Type B pancreatic cell (in vitro differentiated cells): Measurements from ENCODE around the gene SEC16A. TPM values are rescaled to one million over a fixed set of nuclear protein-coding genes. Genes with fewer than 3 reads are reported as not detected.

Source experiments
- DNase-seq: peaks from one replicate; pipeline ENCODE4 v3.0.0; 2021; ENCODE audit warnings: mixed read lengths; ENCODE audit not compliant: unreplicated experiment; ENCODE audit errors: extremely low spot score
- H3K27ac Mint-ChIP-seq: 2 replicates; pipeline ENCODE4 v1.8.0; 2021; ENCODE audit warnings: mild to moderate bottlenecking, mixed read lengths
- H3K27me3 Mint-ChIP-seq: 2 replicates; pipeline ENCODE4 v1.8.0; 2021; ENCODE audit warnings: mixed read lengths
- H3K36me3 Mint-ChIP-seq: 2 replicates; pipeline ENCODE4 v1.8.0; 2021; ENCODE audit warnings: mixed read lengths
- H3K4me1 Mint-ChIP-seq: one replicate; pipeline ENCODE4 v1.8.0; 2021; ENCODE audit warnings: mixed read lengths; ENCODE audit not compliant: unreplicated experiment
- H3K4me3 Mint-ChIP-seq: 2 replicates; pipeline ENCODE4 v1.8.0; 2021; ENCODE audit warnings: mild to moderate bottlenecking, mixed read lengths
- H3K9me3 Mint-ChIP-seq: 2 replicates; pipeline ENCODE4 v1.8.0; 2021; ENCODE audit warnings: mixed read lengths
- total RNA-seq: library from RNA; stranded (reverse); gene quantifications from 2 replicates; pipeline ENCODE4 v1.2.1, GENCODE V29; 2021; ENCODE audit warnings: low replicate concordance
- TF ChIP-seq, protein P1 (sequence below): fragments of 200-600 bp; sonication (generic); conservative IDR thresholded peaks from 2 replicates; pipeline ENCODE4 v1.5.0; 2021; ENCODE audit warnings: antibody characterized with exemption, mild to moderate bottlenecking

The SEC16A gene
- total RNA-seq, 1 donor from 2014 or later = 74.6 TPM

DNA sequence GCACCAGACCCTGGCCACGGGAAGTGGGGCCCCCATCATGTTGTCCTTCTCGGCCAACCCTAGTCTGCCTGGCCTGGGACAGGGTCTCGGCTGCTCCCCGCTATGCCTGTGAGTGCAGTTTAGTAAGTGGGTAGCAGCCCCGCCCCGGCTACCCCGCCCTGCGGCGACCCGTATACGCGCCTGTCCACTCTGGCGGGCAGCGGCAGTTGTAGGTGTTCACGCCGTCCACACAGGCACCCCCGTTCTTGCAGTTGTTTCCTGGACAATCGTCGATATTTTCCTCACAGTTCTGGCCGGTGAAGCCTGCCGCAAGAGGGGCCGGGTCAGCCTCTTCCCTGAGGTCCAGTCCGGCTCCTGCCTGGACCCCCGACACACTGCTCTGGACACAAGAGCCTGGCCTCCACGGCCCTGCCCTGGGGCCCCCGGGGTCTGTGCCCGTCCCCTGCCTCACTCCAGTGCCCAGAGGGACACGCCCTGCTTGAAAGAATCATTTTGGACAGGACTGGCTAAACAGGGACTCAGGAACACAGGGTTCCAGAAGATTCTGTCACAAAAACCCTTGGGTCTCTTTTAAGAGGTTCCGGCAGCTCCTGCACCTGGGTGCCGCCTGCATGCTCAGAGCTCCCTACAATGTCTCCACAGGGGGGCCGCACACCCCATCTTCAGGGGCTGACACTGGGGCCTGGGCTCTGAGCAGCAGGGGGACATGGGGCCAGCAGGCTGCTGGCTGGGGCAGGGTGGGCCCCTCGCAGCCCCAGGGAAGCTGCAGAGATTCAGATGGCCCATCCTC, 36.6 kb upstream of the SEC16A start:
- no peak for DNase-seq
- no peak overlapping the region for H3K4me3 Mint-ChIP-seq
- no peaks in the 10 kb centered on the region for H3K4me1 Mint-ChIP-seq
- TF ChIP-seq, protein P1, sequence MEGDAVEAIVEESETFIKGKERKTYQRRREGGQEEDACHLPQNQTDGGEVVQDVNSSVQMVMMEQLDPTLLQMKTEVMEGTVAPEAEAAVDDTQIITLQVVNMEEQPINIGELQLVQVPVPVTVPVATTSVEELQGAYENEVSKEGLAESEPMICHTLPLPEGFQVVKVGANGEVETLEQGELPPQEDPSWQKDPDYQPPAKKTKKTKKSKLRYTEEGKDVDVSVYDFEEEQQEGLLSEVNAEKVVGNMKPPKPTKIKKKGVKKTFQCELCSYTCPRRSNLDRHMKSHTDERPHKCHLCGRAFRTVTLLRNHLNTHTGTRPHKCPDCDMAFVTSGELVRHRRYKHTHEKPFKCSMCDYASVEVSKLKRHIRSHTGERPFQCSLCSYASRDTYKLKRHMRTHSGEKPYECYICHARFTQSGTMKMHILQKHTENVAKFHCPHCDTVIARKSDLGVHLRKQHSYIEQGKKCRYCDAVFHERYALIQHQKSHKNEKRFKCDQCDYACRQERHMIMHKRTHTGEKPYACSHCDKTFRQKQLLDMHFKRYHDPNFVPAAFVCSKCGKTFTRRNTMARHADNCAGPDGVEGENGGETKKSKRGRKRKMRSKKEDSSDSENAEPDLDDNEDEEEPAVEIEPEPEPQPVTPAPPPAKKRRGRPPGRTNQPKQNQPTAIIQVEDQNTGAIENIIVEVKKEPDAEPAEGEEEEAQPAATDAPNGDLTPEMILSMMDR = no peak
- no peaks in the 10 kb centered on the region for H3K27me3 Mint-ChIP-seq
- H3K27ac Mint-ChIP-seq = no peak overlapping the region
- no peaks in the 10 kb centered on the region for H3K36me3 Mint-ChIP-seq
- no peaks in the 10 kb centered on the region for H3K9me3 Mint-ChIP-seq

DNA sequence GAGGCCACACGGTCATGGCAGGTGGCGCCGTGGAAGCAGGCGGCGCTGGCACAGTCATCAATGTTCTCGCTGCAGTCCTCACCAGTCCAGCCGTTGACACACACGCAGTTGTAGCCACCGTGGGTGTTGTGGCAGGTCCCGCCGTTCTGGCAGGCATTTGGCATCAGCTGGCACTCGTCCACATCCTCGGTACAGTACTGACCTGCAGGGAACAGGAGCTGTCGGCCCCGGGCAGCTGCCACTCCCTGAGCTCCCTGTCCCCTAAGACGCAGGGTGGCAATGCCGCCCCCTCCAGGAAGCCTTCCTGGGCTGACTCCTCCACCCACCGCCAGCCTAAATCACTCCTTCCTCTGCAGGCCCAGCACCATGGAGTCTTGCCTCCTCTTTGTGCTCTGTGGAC, 35.8 kb upstream of the SEC16A start:
- no peak overlapping the region for H3K4me3 Mint-ChIP-seq
- H3K27ac Mint-ChIP-seq = no peak overlapping the region
- no peaks in the 10 kb centered on the region for H3K36me3 Mint-ChIP-seq
- TF ChIP-seq, protein P1 = no peak
- no peaks in the 10 kb centered on the region for H3K9me3 Mint-ChIP-seq
- no peaks in the 10 kb centered on the region for H3K4me1 Mint-ChIP-seq
- no peak for DNase-seq
- H3K27me3 Mint-ChIP-seq = no peaks in the 10 kb centered on the region

DNA sequence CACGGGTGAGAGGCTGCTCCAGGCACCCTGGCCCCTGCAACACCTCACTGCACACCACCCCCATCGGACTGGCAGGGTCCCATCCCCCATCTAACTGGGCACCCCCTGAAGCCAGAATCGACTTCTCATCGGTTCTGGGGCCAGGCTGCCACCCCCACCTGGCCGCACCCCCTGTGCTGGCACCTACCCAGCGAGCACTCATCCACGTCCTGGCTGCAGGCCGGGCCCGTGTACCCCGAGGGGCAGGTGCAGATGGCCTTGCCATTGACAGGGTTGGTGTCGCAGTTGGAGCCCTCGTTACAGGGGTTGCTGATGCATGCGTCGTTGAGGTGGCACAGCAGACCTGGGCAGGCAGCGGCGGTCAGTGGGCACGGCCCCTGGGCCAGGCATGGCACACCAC, 35.1 kb upstream of the SEC16A start:
- Mint-ChIP-seq H3K27me3 (no peaks in the 10 kb centered on the region), H3K9me3 (no peaks in the 10 kb centered on the region), H3K27ac (no peak overlapping the region), H3K36me3 (no peaks in the 10 kb centered on the region), H3K4me1 (no peaks in the 10 kb centered on the region), H3K4me3 (no peak overlapping the region)
- TF ChIP-seq, protein P1 = no peak
- no peak for DNase-seq

DNA sequence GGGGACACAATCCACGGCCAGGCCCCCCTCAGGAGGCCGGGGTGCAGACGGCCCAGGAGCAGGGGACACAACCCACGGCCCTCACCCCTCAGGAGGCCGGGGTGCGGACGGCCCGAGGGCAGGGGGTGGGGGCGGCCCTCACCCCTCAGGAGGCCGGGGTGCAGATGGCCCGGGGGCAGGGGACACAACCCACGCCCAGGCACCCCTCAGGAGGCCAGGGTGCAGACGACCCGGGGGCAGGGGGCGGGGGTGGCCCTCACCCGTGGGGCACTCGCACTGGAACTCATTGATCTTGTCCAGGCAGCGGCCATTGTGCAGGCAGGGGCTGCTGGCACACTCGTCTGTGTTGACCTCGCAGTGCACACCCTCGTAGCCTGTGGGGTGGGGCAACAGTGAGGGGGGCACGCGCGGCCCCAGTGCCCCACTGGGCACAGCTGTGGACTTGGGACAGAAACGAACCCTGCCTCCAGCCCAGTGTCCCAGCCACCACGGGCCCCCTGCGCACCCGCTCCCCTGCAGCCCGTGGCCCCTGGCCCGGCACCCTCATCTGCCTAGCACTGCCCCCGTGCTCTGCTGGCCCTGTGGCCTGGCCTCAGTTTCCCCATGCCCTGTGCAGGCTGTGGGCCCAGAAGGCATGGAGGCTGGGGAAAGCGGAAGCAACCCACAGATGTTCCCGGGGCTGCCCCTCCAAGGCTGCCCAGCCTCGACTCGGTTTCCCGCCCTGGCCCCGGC, 34.3 kb upstream of the SEC16A start:
- Mint-ChIP-seq H3K4me1 (no peaks in the 10 kb centered on the region), H3K9me3 (no peaks in the 10 kb centered on the region), H3K4me3 (no peak overlapping the region), H3K27me3 (no peaks in the 10 kb centered on the region), H3K27ac (no peak overlapping the region), H3K36me3 (no peaks in the 10 kb centered on the region)
- TF ChIP-seq, protein P1 = no peak
- DNase-seq = no peak

DNA sequence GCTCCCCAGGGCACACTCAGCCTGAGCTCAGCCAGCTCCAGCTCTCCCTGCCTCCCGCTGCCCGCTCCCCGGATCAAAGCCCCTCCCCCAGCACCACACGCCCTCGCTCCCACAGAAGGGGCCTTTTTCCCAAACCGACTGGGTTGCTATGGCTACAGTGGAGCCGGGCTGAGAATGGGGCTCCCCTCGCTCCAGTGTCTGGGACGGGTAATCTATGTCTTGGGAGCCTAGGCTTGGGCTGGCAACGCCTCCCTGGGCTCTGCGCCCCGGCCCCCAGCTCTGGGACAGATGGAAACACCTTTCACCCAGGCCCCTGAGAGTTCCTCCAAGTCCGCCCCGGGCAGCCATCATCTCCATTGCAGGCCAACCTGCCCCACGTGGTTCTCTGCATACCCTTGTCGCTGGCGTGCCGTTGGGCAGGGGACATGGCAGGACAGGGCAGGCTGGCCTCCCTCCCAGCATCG, 33.4 kb upstream of the SEC16A start:
- Mint-ChIP-seq H3K9me3 (no peaks in the 10 kb centered on the region), H3K4me3 (no peak overlapping the region)
- TF ChIP-seq, protein P1 = no peak

More for the DNA sequence above, 33.4 kb upstream of the SEC16A start:
- Mint-ChIP-seq H3K36me3 (no peaks in the 10 kb centered on the region), H3K27ac (no peak overlapping the region), H3K4me1 (no peaks in the 10 kb centered on the region), H3K27me3 (no peaks in the 10 kb centered on the region)
- no peak for DNase-seq
